GM12873 (cell line): ENCODE results near the gene ARHGEF10L.

Source experiments
- TF ChIP-seq, protein P1 (sequence below): IDR thresholded peaks from 2 replicates; pipeline ENCODE4 v1.5.1; 2012; ENCODE audit warnings: low read depth, mild to moderate bottlenecking, moderate library complexity, low read length, control low read depth; ENCODE audit not compliant: insufficient read depth; ENCODE audit errors: missing control alignments

ARHGEF10L gene

DNA sequence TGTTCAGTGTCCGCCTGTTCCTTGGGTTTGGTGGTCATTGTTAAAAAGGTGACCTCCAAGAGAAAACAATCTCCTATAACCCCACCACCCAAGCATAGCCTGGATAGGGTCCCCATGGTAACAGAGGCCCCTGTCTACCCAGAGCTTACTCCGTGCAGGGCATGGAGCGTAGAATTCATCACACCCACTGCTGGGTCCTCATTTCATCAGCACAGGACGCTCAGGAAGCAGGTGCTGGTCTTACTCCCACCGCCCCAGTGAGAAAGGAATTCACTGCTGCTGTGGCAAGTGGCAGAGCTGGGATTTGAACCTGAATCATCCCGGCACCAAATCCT, 37.0 kb downstream of the ARHGEF10L start:
- TF ChIP-seq, protein P1, sequence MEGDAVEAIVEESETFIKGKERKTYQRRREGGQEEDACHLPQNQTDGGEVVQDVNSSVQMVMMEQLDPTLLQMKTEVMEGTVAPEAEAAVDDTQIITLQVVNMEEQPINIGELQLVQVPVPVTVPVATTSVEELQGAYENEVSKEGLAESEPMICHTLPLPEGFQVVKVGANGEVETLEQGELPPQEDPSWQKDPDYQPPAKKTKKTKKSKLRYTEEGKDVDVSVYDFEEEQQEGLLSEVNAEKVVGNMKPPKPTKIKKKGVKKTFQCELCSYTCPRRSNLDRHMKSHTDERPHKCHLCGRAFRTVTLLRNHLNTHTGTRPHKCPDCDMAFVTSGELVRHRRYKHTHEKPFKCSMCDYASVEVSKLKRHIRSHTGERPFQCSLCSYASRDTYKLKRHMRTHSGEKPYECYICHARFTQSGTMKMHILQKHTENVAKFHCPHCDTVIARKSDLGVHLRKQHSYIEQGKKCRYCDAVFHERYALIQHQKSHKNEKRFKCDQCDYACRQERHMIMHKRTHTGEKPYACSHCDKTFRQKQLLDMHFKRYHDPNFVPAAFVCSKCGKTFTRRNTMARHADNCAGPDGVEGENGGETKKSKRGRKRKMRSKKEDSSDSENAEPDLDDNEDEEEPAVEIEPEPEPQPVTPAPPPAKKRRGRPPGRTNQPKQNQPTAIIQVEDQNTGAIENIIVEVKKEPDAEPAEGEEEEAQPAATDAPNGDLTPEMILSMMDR: no peak

DNA sequence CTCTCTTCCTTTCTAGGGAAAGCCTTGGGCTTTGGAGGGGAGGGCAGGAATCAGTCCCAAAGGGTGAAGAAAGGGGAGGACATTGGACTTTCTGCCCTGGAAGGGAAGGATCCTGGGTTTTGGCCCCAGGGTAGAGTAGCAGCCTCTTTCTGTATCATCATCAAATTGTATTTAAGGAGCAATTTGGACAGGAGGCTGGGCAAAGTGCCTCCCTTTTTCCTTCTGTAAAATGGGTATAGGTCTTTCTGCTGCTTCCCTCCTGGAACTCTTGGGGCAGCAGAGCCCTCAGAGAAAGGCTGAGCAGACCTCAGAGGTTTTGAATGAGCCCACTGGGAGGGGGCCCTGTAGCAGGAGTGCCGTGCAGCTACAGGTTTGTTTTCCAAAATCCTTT, 38.4 kb downstream of the ARHGEF10L start:
- TF ChIP-seq, protein P1: no peak

DNA sequence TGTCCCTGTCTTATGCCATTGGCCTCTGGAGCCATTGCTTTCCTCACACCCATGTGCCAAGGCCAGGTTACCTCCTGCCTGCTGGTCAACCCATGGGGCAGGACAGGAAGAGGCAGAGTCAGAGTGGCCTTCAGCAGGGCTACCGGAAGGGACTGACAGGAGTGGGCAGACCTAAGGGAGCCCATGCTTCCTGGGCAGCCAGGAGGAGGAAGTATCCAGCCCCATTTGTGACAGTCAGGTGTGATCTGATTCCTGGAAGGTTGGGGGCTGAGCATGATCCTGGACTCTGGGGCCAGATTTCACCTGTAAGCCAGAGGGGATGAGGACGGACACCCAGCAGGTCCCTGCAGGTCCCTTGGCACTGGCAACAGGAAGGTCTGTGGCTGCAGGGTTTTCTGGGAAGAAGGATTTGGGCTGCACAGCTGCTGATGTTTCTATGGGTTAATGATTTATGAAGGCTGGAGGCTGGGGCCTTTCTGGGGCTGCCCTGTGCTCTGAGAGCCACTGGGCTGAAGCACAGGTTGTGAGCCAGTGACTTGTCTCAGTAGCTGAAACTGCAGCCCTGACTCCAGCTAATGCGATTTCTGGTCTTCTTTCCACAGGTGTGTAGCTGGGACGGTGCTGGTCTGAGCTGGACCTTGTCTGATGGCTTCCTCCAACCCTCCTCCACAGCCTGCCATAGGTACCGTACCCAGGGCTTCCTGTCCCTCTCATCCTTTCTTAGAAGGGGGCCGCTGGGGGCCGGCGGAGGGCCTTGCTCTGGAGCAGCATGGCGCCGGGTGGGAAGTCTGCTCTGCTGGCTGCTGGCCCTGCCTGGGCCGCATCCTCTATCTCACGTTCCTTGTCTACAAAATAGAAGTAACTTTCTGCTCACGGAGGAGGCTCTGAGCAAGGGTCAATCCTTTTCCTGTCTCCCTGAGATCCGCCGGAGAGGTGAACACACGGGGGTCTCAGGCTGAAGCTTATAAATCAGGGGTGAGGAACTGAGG, 40.7 kb downstream of the ARHGEF10L start:
- TF ChIP-seq, protein P1: no peak

DNA sequence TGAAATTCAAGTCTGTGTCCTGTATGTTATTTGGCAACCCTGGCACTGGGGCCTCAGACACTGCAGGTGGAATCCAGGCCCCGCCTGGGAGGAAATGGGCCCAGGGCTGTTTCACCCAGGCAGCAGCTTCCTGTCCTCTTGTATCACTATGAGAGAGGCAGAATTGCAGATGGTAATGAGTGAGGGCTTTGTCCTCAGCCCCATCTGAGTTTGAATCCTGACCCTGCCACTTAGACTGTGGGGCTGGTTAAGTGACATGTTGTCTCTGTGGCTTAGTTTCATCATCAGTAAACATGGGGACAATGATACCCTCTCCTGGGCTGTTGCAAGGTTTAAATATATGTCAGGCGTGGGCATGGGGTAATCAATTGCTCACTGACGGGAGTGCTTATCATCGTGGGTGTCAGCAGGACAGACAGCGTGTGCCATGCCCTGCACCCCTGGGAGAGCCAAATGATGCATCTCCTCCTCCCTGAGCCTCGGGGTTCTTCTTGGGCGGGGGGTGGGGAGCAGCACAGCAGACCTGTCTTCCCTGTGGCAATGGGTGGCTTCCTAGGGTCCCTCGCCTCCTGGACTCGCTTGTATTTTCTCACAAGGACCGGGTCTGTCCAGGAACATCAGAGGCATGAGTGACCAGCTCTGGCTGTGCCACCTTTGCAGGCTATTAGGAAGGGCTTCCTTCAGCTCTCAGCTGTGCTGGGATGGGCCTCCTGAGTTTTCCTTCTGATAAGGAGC, 42.1 kb downstream of the ARHGEF10L start:
- TF ChIP-seq, protein P1: no peak

DNA sequence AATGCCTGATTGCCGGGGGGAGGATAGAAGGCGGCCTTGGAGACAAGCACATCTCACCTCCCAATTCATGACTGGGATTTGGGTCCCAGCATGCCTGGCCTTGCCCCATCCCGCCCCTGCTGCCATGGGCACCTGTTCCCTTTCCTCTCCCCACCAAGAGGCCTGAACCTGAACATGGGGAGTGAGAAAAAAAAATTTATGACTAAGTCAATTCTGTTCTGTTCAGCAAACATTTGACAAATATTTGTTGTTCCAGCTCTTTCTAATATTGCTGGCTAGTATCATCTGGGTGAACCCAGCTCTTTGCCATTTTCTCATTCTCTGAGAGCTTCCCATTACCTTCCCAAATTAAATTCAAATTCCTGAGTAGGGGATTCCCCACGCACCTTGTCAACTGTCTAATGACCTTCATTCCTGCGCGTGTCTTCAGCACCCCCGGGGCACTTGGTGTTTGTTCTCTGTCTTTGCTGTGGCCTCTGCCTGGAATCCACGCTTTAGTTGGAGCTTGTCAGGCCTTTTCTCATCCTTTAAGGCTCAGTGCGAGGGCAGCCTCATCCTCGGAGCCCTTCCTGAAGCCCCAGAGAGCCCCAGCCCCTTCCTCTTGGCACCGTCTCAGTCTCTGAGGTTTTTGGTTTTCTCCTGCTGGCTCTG, 42.8 kb downstream of the ARHGEF10L start:
- TF ChIP-seq, protein P1: no peak

DNA sequence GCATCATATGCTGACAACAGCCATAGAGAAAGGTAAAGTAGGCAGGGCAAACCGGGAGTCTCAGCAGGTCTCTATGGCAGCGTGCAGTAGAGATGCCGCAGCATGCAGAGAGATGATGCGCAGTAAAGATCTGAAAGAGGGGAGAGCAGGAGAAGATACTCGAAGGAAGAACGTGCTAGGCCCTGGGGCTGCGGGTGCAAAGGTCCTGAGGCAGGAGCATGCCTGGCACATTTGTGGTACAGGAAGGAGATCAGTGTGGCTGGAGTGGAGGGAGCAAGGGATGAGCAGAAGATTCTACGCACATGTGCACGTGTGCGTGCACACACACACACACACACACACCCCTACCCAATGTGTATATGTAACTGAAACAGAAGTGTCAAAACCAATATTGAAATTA, 45.0 kb downstream of the ARHGEF10L start:
- TF ChIP-seq, protein P1: no peak

DNA sequence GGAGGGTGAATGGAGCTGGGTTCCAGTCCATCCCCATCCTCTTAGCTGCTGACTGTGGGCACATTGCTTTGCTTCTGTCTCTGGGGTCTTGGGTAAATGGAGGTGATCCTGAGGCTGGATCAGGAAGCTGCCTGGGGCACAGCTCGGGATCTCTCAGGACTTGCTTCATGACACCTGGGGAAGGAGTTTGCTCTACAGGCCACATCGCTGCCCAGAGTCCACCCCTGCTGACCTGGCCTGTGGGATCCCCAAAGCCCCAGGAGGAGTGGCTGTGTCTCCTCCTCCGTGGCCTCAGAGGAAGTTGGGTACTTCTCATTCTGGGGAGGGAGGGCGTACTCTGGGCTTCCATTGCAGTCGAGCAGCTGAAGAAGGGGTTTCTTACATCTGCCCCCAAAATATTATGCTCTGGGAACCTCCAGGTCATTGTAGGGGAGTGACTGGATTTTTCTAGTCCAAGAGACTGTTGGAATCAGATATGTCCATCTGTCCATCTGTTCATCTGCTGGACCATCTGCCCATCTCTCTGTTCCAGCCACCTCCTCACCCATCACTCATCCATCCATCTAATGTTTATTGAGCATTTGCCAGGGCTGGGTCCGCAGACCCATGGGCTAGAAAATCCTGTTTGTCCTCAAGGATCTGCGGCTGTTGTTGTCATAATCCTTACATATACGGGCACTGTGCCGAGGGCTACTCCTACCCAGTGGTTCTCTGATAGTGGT, 45.9 kb downstream of the ARHGEF10L start:
- TF ChIP-seq, protein P1: no peak
